HG03175 (cell line): ENCODE measurements around the gene ADARB2.

ENCODE experiments used
- ATAC-seq: cut with Tn5 transposase; IDR thresholded peaks from one replicate; pipeline ENCODE4 v1.9.1; 2021; ENCODE audit warnings: mild to moderate bottlenecking, moderate library complexity; ENCODE audit not compliant: unreplicated experiment

The ADARB2 gene

DNA sequence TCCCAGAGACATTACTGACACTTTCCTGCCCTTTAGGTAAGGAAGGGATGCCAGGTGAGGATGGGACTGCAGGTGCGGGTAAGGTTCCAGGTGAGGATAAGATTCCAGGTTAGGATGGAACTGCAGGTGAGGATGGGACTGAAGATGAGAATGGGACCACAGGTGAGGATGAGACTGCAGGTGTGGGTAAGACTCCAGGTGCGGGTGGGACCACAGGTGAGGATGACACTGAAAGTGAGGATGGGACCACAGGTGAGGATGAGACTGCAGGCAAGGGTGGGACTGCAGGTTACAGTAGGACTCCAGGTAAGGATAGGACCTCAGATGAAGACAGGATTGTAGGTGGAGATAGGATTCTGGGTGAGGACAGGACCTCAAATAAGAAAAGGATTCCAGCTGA lies 358.9 kb downstream of the ADARB2 start:
- no peak for ATAC-seq

DNA sequence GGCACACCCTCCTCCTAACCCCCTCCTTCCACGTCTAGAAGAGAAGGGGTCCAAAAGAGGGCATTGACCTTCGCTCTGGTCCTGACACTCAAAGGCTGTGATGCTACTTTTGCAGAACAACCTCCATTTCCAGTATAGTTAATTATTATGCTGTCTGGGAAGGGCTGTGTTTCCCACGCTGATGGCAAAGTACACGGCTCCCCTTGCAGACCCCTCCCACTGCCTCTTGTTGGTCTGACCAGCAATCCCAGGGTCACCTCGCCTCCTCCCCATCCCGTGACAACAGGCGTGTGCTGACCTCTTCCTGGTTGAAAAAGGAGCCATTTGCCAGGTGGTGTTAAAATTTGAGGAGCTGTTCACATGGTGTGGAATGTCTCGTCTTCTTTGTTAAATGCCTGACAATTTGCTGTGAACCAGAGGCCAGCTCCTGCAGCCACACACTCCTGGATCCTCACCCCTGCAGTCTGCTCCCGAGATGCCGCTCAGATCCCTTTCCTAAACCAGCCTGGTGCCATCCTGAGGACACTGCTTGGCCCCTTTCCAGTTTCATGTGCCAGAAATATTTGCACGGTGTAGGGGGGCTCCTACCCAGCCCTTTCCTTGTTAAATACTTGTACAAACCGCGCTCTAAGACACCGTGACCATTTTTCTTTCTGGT lies 359.5 kb downstream of the ADARB2 start:
- ATAC-seq: no peak

DNA sequence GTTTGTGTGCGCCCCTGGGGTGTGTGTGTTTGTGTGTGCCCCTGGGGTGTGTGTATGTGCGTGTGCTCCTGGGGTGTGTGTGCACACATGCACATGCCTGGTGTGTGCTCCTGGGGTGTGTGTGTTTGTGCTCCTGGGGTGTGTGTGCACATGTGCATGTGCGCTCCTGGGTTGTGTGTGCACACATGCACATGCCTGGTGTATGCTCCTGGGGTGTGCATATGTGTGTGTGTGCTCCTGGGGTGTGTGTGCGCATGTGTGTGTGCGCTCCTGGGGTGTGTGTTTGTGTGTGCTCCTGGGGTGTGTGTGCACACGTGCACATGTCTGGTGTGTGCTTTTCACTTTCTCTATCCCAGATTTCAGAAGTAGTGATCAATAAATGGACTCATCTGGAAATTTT lies 360.1 kb downstream of the ADARB2 start:
- ATAC-seq: no peak

- no peak for ATAC-seq
Measured at GRCh38 chr10:1376384-1376945, 360.9 kb downstream of the ADARB2 start.

DNA sequence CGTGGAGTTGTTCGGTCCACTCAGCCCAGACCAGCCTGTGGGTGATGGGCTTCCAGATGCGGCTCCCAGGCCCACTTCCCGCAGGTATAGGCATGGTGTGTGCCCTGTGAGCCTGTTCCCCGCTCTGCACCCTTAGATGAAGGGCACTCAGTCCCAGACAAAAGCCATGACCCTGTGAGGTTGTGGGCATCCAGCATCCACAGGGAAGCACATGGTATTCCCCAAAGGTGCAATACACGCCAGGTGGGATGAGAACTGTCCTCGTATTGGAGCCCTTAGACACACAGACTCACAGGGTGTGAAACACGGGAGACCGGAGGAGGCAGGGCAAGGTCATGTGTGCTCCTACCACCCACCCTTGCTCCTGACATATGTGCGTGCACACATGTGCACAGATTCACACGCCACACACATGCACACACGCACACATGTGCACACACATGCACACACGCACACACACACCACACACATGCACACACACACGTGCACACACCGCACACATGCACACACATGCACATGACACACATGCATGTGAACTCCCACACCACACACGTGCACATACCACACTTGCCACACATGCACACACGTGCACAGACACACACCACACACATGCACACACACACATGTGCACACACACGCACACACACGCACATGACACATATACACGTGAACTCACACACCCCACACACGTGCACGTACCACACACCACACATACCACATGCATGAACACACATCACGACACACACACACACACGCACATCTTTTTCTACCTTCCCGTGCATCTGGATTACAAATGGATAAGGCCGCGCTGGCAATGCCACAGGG lies 361.8 kb downstream of the ADARB2 start:
- ATAC-seq: no peak

DNA sequence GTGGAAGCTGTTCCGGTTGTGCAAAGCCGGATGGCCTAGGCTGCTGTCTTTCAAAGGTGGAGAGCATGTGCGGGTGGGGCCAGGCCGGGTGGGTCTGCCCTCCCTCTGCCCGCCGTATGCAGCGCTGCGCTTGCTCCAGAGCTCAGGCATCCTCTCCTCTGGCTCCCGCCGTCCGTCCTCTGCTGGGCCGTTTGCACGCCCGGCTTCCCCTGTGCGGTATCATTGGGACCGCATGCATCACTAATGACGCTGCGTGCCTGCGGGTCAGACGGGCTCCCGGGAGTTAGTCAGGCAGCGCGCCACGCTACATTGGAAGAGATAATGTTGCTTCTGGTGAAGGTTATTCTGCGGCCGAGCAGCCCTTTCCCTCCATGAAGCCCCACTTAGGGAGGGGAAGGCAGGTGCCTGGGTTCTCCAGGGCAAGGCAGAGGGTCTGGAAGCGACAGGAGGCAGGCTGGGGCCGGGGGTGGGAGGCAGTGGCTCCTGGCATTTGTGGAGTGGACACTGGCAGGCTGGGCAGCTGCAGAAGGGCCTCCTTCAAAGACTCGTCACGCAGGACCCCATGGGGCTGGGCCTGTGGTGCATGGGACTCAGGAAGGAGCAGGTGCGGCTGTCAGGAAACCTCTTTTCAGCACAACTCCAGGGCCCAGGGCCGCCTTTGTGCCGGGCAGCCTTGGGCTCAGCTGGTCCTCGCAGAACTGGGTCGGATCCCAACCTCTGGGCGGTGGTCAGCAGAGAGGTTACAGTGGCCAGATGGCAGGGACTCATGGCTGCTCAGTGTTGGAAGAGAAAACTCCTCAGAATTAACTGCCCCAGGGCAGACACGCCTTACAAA lies 362.6 kb downstream of the ADARB2 start:
- no peak for ATAC-seq

GRCh38 chr10:1373287-1373686 lies 364.0 kb downstream of the ADARB2 start:
- ATAC-seq: no peak

GRCh38 chr10:1372212-1372611 lies 365.1 kb downstream of the ADARB2 start:
- ATAC-seq: no peak

DNA sequence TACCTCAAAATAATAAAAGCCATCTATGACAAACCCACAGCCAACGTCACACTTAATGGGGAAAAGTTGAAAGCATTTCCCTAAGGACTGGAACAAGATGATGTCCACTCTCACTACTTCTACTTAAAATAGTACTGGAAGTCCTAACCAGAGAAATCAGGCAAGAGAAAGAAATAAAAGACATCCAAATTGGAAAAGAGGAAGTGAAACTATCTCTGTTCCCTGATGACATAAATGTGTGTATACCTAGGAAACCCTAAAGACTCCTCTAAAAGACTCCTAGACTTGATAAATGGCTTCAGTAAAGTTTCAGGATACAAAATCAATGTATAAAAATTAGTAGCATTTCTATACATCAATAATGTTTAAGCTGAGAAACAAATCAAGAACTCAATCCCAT lies 367.0 kb downstream of the ADARB2 start:
- no peak for ATAC-seq

- ATAC-seq: no peak
Measured at GRCh38 chr10:1369665-1370064, 367.7 kb downstream of the ADARB2 start.

DNA sequence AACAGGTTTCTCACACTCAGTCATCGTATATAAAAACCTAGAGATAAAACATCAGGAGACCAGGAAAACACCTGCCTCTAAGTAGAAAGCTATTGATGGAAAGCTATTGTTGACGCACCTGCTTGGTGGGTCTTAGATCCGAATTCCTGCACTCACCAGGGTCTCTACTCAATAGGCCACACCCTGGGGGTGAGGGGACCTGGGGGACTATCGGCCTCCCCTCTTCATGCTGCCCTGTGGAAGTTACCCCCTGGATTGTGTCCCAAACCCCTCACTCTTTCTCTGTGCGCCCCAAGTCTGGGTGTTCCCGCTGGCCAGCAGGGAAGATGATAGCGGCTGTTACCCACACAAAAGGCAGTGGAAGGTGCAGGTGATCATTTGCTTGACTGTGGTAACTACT lies 368.1 kb downstream of the ADARB2 start:
- ATAC-seq: no peak

GRCh38 chr10:1368842-1369171 lies 368.5 kb downstream of the ADARB2 start:
- ATAC-seq: no peak

DNA sequence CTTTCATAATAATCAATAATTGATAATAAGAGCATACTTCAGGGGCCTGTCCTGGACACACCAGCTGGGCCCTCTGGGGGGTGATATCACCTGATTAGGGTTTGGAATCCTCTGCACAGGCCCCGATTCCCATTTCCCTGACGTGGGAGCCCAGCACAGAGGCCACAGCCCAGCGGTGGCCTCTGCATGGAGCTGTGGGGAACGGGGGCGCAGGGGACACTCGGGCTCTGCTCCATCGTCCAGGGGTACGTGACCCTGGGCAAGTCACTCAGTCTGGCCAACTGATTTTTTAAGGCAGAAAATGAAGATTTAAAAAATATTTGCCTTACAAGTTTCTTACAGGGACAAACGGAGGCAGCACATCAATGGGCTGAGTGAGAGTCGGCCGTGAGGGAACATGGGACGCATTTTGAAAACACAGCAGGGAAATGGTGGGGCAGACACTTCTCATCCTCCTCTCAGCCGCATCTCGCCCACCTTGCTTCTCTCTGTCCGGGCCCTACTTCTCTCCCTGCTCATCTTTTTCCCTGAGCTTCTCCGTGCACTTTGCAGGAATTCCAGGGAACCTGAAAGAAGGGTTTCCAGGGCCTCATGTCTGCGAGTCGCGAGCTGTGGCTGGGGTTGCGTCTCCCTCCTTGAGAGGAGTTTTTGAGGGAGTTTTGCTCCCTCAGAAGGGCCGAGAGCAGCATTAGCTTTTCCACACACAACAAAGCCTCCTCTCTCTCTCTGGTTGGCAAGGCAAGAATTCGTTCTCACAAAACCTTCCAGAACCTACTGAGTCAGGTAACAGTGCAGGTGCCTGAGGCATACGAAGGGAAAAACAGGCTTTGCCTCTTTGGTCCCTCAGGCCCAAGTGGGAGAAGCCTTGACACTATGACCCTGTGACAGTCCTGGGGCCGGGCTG lies 369.1 kb downstream of the ADARB2 start:
- no peak for ATAC-seq

GRCh38 chr10:1366811-1367425 lies 370.4 kb downstream of the ADARB2 start:
- ATAC-seq: no peak

GRCh38 chr10:1366322-1366691 lies 371.0 kb downstream of the ADARB2 start:
- no peak for ATAC-seq

- no peak for ATAC-seq
Measured at GRCh38 chr10:1365540-1366321, 371.6 kb downstream of the ADARB2 start.

- ATAC-seq: no peak
Measured at GRCh38 chr10:1364151-1364910, 373.0 kb downstream of the ADARB2 start.

- no peak for ATAC-seq
Measured at GRCh38 chr10:1363446-1364121, 373.7 kb downstream of the ADARB2 start.
